DMS79 treated with DMSO at 0.1 percent for 48 hours (cell line): Measurements from ENCODE around the gene PDLIM5.
"Not testable (repeated sequence)": the region's sequence is repeated elsewhere in the genome, so short reads cannot be mapped to it uniquely, and the experiment has no call there.

Experiments used
- DNase-seq: peaks from one replicate; lab custom pipeline; 2025; lab: John Stamatoyannopoulos, UW

Gene PDLIM5

DNA sequence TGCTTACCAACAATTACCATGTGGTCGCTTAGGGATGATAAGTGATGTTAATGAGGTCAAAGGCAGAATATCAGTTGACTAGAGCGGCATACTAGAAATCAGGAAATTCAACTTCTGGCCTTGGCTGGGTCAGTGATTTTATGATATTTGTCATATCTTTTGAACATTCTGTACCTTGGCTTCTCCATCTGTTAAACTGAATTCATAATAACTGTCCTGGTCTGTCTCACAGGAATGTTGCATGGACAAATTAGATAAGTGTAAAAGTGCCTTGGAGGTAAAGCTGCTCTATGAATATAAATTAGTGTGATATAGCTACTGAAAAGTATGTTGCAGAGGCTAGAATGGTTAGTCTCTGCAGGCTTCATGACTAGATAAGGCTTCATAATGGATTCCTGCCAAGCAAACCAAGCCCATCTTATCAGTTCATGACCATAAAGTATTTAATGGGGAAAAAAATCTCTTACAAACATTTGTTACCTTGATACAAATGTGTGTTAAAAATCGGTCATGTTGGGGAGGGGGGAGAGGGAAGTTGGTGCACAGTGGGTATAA lies 201.4 kb downstream of the PDLIM5 start:
- DNase-seq: no peak

DNA sequence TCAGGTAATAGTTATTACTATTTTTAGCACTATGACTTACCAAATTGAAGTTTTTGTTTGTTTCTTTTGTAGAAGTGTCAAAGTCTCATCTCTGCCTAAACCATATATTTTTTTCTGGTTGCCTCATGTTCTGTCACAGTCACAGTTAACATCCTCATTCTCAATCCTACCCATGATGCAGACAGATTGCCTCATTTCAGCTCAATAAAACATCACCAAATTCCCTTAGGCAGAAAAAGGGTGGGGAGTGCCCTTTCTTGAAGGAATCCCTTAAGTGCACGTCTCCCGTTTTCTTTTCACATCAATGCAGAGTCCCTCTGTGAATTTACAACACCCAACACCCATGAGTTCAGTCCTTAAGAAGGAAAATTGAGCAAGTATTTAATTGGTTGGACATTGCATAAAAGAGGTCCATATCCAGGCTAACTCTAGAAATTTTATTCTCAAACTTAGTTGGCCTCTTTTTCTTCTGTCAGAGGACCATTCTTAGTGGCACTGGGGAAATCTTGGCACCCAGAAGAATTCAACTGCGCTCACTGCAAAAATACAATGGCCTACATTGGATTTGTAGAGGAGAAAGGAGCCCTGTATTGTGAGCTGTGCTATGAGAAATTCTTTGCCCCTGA lies 202.4 kb downstream of the PDLIM5 start:
- no peak for DNase-seq

DNA sequence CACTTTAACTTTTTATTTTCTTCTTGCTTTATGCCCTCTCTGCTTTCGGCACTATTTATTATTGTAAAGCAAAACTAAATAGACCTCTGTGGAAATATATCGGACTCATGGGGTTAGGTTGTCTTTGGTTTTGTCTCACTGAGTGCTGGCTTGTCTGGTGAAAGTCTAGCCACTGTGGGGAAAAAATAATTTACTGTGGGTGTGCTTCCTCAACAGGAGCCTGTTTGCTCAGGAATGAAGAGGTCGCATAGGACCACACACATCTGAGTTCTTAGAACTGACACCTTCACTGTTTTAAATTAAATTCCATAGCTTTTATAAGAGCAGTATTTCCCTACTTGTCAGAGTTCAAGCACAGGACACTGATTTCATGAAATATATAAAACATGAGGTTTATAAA lies 203.0 kb downstream of the PDLIM5 start:
- no peak for DNase-seq

DNA sequence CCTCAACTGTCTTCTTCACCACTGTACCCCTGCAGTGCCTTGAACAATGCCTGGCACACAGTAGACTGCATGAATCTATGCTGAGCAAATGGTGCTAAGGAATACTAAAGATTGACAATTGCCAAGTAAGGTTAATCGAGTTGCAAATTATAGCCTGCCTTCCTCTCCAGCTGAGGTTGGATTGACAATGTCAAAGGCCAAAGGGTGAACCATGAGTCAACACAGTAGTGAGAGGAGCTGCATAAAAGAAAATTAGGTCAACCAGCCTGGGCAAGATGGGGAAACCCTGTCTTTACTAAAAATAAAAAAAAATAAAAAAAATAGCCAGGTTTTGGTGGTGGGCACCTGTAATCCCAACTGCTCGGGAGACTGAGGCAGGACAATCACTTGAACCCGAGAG lies 208.9 kb downstream of the PDLIM5 start:
- DNase-seq: no peak

DNA sequence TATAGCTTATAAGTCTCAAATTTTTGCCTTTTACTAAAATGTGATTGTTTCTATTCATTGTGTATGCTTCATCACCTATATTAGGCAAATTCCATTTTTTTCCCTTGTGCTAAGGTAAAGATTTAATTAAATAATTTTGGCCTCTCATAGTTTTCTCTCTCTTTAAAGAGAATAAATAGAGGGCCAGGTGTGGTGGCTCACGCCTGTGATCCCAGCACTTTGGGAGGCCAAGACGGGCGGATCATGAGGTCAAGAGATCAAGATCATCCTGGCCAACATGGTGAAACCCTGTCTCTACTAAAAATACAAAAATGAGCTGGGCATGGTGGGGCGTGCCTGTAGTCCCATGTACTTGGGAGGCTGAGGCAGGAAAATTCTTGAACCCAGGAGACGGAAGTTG lies 213.3 kb downstream of the PDLIM5 start:
- not testable (repeated sequence) for DNase-seq

DNA sequence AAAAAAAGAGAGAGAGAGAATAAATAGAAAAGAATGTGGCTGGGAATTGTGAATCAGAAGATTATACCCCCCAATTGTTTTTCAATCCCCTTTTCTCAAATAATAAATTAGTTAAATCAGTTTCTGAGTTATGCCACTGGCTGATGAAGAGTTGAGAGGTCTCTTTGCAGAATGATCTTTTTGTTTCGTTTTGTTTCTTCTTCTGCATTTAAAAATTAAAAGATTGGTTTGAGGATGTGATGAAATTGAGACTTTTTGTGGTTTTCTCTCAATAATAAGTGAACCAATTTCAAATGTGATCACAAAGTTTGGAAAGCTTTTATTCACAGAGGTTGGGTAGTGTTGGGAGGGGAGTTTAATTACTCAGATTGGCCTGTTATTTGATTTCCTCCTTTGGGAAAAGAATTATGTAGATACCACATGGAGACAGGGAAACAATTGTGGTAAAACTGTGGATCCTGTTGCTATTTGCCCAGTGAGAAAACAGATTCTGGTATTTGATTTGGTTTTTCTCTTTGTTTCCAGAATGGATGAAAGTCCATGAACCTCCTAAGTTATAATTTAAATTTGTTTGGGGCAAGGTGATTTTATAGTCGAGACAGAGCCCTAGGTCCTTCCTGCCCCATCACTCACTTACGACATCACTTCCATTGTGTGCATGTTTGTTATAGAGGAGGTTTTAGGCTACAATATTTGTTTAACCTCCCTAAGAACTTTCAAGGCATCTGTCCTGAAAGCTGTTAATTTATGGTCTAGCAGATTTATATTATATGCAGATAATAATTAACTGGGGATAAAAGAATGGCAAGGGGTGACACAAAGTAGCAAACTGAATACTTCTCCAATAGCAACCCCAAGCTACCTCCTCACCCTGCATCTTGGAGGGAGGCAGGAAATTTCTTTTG lies 214.0 kb downstream of the PDLIM5 start:
- DNase-seq: no peak

DNA sequence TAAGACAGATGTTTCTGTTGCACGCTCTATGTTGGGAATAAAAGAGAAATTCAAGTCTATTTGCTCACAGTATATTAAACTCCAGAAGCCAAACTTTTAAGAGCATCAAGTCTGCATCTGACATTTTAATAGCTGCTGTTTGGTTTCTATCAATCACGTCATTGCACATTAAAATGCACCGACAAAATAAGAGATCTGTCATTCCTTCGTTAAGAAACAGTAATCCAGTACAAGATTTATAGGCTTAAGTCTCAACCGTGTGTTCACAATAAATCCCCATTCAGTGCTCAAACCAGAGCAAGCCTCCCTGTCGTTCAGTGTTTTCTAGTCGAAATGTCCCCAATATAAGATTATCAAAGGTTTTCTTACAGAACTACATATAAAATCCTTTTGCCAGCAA lies 217.0 kb downstream of the PDLIM5 start:
- DNase-seq: no peak

DNA sequence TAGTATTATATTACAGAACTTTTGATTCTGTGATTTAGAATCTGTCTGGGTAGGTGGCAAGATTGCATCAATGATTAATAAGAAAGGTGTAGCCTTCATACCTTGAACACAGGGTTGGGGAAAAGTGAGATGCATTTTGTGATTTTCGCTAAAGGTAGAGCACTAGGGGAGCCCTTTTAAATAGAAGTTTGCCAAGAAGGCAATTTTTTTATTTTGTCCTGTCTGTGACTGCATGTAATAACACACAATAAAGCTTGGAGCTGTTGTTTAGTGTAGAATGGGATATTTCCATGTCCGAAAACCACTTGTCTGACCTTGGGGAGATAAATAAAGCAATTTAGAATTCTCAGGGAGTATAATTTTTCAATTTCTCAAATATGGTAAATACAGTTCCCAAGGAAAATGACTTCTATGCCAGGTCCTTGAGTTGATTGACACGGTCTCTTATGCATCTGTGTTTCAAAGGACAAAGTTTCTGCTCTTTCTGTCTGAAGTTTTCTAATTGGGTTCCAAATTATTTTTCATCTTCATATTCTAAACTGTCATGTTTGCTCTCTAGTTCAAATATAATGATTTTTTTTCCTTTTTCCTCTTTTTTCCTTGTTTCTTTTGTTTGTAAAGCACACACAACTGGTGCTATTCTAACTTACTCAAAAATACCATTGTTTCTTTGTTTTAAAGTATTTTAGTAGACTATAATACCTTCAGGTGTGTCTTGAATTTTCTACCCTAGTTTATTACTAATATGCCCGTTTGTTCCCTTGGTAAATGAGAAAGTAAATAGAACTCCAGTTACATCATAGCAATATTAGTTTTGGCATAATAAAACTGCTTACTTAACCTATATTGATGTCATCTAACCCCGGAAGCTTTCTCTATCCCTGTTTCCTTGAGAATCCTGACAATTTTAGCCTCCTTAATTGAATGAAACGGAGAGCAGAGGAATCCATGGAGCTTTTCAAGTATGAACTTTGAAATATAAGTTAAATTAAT lies 218.2 kb downstream of the PDLIM5 start:
- DNase-seq: no peak

DNA sequence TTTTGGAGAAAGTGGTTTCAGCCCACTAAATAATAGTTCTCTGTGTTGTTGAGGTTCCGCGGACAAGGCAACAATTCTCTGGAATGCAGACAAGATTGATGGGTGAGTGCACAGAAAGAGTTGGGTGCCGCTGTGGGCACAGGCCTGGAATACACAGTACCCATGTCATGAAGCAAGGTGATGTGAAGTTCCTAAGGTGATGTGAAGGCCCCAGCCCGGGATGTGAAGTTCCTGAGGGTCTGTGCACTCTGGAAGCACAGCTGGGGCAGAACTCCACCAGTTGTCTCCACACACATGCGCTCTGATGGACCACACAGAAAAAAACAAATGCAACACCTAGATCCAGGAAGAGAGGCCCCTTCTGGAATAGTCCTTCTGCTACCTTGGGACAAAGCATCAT lies 219.4 kb downstream of the PDLIM5 start:
- DNase-seq: no peak

DNA sequence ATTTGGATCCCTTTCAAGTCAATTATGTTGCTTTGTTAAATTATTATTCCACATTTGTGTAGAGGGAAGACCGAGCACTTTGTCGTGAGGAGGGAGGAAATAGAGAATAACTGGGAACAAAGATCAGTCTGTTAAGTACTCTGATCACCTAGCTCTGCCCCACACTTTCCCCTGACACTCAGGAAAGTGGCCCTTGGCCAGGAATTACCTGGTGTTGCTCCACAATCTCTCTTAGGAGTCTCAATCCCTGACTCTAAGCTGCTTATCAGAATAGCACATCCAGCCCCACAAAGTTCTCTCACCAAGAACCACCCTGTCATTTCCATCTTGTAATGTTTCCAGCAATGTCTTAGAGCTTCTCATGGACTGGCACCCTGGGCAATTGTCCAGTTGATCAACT lies 222.2 kb downstream of the PDLIM5 start:
- peak; percentile 17 for DNase-seq

DNA sequence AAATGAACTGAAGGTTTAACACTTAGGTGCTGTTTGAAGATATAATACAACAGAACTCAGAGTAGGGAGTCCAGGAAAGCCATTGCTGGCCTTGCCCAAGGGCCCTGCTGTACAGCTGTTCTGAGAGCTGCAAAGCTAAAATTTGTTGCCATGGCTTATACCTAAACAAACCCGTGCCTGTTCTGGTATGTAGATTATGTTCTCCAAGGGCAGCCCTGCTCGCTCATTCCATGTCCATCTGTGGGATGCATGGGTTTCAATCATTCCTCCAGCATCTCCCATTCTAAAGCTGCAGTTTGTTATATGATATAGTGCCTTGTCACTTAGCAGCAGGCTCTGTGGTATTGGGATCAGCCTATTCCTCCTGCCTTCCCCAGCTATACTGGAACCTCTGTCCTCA lies 225.2 kb downstream of the PDLIM5 start:
- DNase-seq: no peak

DNA sequence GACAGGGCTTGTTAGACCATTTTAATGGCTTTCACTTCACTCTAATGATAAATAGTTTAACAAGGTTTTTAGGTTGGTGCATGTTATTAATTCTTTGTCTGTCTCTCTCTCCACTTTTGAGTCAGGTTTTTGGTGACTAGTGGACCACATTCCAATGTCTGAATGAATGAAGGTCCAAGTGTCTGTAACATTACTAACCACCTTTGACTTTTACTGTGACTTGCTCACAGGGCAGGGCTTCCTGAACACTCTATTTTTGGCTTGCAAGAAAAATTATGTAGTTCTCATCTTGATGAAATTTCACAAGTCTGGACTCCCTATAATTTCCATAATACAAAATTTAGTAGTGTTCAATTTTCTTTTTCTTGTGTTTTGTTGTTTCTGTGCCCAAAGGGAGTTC lies 227.2 kb downstream of the PDLIM5 start:
- no peak for DNase-seq

DNA sequence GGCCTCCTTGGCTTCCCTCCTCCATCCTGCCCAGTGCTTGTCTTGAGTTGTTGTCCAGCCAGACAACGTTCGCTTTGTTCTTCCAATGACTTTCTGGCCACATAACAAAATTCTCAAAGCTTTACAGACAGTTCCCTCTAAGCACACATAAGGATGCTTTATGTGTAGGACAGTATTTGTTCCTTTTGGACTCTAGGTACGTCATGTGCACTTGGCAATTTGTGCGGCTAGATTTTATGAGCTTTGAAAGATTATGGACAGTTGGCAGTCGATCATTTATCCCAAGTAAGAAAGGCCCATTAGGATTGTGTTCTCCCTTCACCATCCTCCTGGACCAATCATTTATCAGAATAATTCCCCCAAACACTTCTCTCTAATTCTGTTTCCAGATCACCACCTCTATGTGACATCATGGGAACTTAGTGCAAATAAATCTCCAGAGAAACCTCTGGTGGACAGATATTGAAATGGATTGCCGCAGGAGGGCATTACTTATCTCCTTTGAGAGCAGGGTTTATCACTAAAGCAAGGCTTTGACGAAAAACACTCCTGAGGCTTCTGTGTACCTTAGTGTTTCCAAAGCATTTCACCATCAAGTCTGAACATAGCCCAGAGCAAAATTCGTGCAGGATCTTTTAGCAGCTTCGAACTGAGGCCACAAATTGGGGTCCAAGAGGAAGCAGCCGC lies 228.6 kb downstream of the PDLIM5 start:
- no peak for DNase-seq

DNA sequence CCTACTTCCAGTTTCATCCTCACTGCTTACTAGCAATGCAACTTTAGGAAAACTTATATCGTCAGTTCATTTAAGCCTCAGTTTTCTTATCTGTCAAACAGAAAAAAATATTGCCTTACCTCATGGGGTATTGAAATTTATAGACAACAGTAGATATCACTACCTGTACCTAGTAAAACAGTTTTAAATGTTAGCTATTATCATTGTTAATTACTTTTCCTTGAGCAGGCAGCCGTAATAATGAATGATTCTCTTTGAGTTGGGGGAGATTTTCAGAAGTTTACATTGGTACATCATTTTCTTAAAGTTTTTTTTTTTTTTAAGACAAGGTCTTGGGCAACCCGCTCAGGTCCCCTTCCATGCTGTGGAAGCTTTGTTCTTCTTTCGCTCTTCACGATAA lies 234.3 kb downstream of the PDLIM5 start:
- DNase-seq: no peak

DNA sequence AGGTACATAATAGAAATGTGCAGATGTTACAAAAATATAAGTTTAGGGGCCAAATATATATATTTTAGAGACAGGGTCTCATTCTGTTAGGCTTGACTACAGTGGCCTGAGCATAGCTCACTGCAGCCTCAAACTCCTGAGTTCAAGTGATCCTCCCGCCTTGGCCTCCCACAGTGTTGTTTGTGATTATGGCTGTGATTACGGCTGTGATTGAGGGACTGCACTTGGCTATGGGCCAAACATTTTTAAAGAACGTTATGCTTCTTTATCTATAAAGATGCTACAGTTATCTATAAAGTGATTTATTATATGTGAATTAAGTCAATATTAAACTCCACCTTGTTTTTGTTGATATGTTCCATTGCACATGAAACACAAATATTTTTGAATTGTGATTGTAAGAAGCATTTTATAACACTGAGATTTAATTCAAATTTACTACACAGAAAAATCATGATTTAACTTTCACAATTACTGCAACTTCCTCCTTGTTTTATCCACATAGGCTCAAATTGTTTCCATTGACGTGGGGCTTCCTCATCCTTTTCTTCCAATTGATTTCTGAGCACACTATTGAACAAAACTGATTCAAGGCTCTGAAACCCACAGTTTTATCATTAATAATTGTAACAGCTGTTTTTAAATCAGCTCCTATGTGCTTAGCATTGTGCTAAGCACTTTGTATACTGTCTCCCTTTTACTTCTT lies 237.6 kb downstream of the PDLIM5 start:
- no peak for DNase-seq

DNA sequence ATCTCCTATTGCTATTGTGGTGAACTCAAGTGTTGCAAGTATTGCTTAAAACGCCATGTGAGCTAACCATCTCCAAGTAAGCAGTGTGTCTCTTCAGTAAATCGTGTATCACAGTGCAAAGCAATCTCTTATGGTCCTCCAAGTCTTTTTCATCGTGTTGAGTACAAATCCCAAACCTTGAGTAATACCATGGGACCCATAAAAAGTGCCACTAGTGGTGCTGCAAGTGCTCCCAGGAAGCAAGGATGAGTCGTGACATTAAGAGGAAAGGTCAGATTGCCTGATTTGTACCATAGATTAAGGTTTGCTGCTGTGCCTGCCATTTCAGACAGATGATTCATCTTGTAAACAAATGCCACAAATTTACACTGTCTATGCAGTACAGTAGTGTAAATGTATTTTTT lies 239.1 kb downstream of the PDLIM5 start:
- DNase-seq: no peak

DNA sequence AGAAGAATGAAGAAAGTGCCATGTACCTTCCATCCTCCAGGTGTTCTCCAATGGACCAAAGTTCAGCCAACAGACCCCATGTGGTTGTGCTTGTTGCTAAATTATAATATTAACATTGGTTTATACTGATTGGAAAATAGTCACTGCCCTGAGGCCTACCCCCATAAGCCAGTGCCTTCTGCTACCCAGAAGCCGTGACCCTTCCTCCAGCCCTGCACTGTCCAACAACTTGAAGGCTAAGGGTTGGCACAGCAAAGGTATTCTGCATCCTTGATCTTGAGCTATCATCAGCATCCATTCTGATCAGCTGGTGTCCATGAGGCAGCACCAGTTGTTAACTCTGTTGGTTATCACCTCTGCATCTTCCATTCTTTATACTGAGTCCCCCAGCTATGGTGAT lies 239.8 kb downstream of the PDLIM5 start:
- no peak for DNase-seq

DNA sequence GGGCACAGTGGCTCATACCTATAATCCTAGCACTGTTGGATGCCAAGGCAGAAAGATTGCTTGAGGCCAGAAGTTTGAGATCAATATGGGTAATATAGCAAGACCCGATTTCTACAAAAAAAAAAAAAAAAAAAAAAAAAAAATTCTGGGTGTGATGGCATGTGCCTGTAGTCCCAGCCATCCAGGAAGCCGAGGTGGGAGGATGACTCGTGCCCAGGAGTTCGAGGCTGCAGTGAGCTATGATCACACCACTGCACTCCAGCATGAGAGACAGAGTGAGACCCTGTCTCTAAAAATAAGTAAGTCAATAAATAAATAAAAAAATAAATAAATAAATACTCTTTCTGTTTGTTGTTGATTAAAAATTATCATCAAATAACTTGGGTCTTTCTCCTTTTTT lies 243.6 kb downstream of the PDLIM5 start:
- DNase-seq: no peak

DNA sequence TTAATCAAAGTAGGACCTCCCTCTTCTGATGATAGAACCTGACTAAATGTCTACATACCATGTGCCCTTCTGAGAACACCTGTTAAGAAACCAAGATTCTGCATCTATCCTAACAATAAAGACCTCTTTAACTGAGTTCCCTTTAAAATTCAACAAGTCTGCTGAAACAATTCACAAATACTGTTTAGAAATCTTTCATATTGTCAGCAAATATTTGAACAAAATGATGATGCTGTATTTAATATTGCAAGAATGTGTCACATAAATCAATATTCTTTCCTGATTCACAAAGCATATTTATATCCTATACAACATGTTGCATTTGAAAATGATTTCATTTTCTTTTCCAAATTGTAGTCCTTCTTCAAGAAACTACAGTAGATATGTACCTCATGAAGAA lies 246.4 kb downstream of the PDLIM5 start:
- DNase-seq: no peak

DNA sequence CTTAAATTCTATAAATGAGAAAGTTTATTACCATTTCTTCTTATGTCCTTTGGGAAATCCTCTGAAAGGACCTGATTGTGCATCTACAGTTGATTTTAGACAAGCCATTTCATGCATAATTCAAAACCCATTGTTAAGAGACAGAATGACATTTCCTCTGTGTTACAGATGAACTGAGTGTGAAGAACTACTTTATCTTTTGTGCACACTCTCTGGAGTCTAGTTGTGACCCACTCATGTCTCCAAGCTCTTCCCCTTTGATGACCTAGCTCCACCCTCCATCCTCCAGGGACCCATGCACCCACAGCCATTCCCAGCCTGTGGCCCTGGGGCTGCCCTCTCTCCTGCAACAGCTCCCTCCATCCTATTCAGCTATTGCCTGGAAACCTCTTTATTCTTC lies 248.6 kb downstream of the PDLIM5 start:
- no peak for DNase-seq
